Mesenchymal stem cell (in vitro differentiated cells and primary cell): ENCODE data around the gene MOB3B.

ENCODE experiments used
- DNase-seq: peaks from one replicate; pipeline ENCODE4 v3.0.0-alpha.2; 2013
- H2AFZ ChIP-seq: one replicate; pipeline ENCODE4 v1.6.1; 2013; ENCODE audit warnings: low read depth, mild to moderate bottlenecking, control low read depth, inconsistent platforms, low read length, moderate library complexity
- H2AK5ac ChIP-seq: 2 replicates; pipeline ENCODE4 v1.6.1; 2013; ENCODE audit warnings: low read length, moderate library complexity, mild to moderate bottlenecking, inconsistent platforms; ENCODE audit not compliant: severe bottlenecking
- H2BK120ac ChIP-seq: one replicate; pipeline ENCODE4 v1.6.1; 2013; ENCODE audit warnings: low read depth, mild to moderate bottlenecking, inconsistent platforms, low read length, moderate library complexity
- H2BK12ac ChIP-seq, 2 experiments: one replicate each; pipeline ENCODE4 v1.6.1; 2013; ENCODE audit warnings: inconsistent platforms in 2 of 2, low read length in 2 of 2, mild to moderate bottlenecking in 2 of 2, moderate library complexity in 2 of 2, control low read depth in 1 of 2
- H2BK15ac ChIP-seq: one replicate; pipeline ENCODE4 v1.6.1; 2013; ENCODE audit warnings: mild to moderate bottlenecking, low read depth, inconsistent platforms; ENCODE audit not compliant: poor library complexity, severe bottlenecking
- H2BK5ac ChIP-seq: 2 replicates; pipeline ENCODE4 v1.6.1; 2013; ENCODE audit warnings: low read depth, mild to moderate bottlenecking, low read length, control low read depth, inconsistent platforms; ENCODE audit not compliant: poor library complexity, severe bottlenecking
- H3K14ac ChIP-seq, 2 experiments: one replicate each; pipeline ENCODE4 v1.6.1; 2013; ENCODE audit warnings: inconsistent platforms in 2 of 2, low read length in 2 of 2, control low read depth in 1 of 2, mild to moderate bottlenecking in 1 of 2, moderate library complexity in 1 of 2
- H3K18ac ChIP-seq, 2 experiments: one replicate each; pipeline ENCODE4 v1.6.1; 2013; ENCODE audit warnings: inconsistent platforms in 2 of 2, low read length in 2 of 2, control low read depth in 1 of 2, low read depth in 1 of 2, mild to moderate bottlenecking in 1 of 2
- H3K23ac ChIP-seq, 2 experiments: one replicate each; pipeline ENCODE4 v1.6.1; 2013; ENCODE audit warnings: inconsistent platforms in 2 of 2, low read length in 2 of 2, mild to moderate bottlenecking in 2 of 2, moderate library complexity in 2 of 2, control low read depth in 1 of 2
- H3K27ac ChIP-seq: 2 replicates; pipeline ENCODE4 v1.5.1; 2013; ENCODE audit warnings: mild to moderate bottlenecking, moderate library complexity, low read length, control low read depth, inconsistent platforms; ENCODE audit not compliant: poor library complexity, severe bottlenecking
- H3K27me3 ChIP-seq, 2 experiments: 2 replicates each; pipeline versions ENCODE4 v1.6.1 to v1.7.0; 2013; ENCODE audit warnings: low read length in 2 of 2, mild to moderate bottlenecking in 2 of 2, moderate library complexity in 2 of 2, control low read depth in 1 of 2, inconsistent platforms in 1 of 2; ENCODE audit not compliant: control insufficient read depth in 1 of 2, insufficient read depth in 1 of 2
- H3K36me3 ChIP-seq, 2 experiments: 2 replicates each; pipeline versions ENCODE4 v1.6.1 to v1.7.0; 2013; ENCODE audit warnings: low read length in 2 of 2, control low read depth in 1 of 2, inconsistent platforms in 1 of 2, low read depth in 1 of 2, mild to moderate bottlenecking in 1 of 2; ENCODE audit not compliant: insufficient read depth in 2 of 2, control insufficient read depth in 1 of 2
- H3K4ac ChIP-seq, 2 experiments: one replicate each; pipeline ENCODE4 v1.6.1; 2013; ENCODE audit warnings: inconsistent platforms in 2 of 2, low read length in 2 of 2, mild to moderate bottlenecking in 2 of 2, moderate library complexity in 2 of 2, control low read depth in 1 of 2, low read depth in 1 of 2
- H3K4me1 ChIP-seq: 2 replicates; pipeline ENCODE4 v1.6.1; 2013; ENCODE audit warnings: low read depth, low read length, control low read depth; ENCODE audit not compliant: control insufficient read depth, insufficient read depth
- H3K4me2 ChIP-seq: 2 replicates; pipeline ENCODE4 v1.6.1; 2013; ENCODE audit warnings: low read length, mild to moderate bottlenecking, inconsistent platforms; ENCODE audit not compliant: poor library complexity, severe bottlenecking
- H3K4me3 ChIP-seq, 2 experiments: 2 replicates each; pipeline versions ENCODE4 v1.5.1 to v1.7.0; 2013; ENCODE audit warnings: low read length in 2 of 2, mild to moderate bottlenecking in 2 of 2, control low read depth in 1 of 2, low read depth in 1 of 2; ENCODE audit not compliant: insufficient read depth in 1 of 2
- H3K79me1 ChIP-seq: replicated peaks from 2 replicates; pipeline ENCODE4 v1.6.1; 2013; ENCODE audit warnings: mild to moderate bottlenecking, control low read depth, low read length, inconsistent platforms; ENCODE audit not compliant: poor library complexity, severe bottlenecking
- H3K9ac ChIP-seq: 2 replicates; pipeline ENCODE4 v1.7.0; 2013; ENCODE audit warnings: mild to moderate bottlenecking, low read length, moderate library complexity
- H3K9me3 ChIP-seq: 2 replicates; pipeline ENCODE4 v1.7.0; 2013; ENCODE audit warnings: mild to moderate bottlenecking, low read length; ENCODE audit not compliant: control insufficient read depth
- H4K8ac ChIP-seq: one replicate; pipeline ENCODE4 v1.6.1; 2013; ENCODE audit warnings: inconsistent platforms, mild to moderate bottlenecking, low read length, moderate library complexity
- H4K91ac ChIP-seq: one replicate; pipeline ENCODE4 v1.6.1; 2013; ENCODE audit warnings: mild to moderate bottlenecking, low read length, inconsistent platforms
- WGBS: methylation state at CpG from one replicate; pipeline ENCODE4 v1.1.7; 2013; ENCODE audit warnings: mixed read lengths; 5-methylcytosine and 5-hydroxymethylcytosine counted together

MOB3B gene

DNA sequence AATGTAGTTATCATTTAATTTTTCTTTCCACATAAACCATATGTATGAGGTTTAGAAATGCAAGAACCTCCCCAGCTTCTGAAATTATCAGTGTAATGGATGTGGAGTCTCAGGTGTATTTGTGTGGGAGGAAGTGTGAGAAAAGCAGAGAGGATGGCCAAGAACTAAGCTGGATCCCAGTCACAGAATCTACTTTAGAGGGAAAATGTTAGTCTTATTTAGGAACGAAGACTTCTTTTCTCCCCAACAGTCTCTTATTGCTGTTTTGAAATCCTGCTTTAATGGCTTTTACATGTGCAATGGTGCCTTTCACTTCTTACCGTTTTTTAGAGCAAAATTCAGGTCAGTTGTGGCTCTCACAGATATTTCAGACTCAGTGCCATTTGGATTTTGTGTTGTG, 235.6 kb downstream of the MOB3B start:
- H2BK120ac ChIP-seq, result no peak overlapping the region
- H3K18ac ChIP-seq, result no peak overlapping the region
- H3K4me3 ChIP-seq, result peak overlapping the region in 1 of 2 experiments; percentile 61
- no peaks in the 10 kb centered on the region for H3K4me1 ChIP-seq
- no peaks in the 10 kb centered on the region for H3K9me3 ChIP-seq
- H4K91ac ChIP-seq, result no peak overlapping the region
- no peak overlapping the region for H2BK12ac ChIP-seq
- DNase-seq, result no peak
- 95% methylated on average over 2 of the region's 2 CpGs for WGBS
- H2AK5ac ChIP-seq, result no peak overlapping the region
- H3K14ac ChIP-seq, result no peak overlapping the region
- H3K27me3 ChIP-seq, result peaks cover 0 to 12% of the 10 kb centered on the region in 2 experiments
- no peak overlapping the region for H3K23ac ChIP-seq
- peak overlapping the region; percentile 81 for H3K9ac ChIP-seq
- H2BK15ac ChIP-seq, result no peak overlapping the region
- no peak overlapping the region for H4K8ac ChIP-seq
- H2BK5ac ChIP-seq, result no peak overlapping the region
- no peaks in the 10 kb centered on the region for H3K36me3 ChIP-seq
- H3K4ac ChIP-seq, result no peak overlapping the region
- H3K27ac ChIP-seq, result no peak overlapping the region
- H3K79me1 ChIP-seq, result no peaks in the 10 kb centered on the region
- no peak overlapping the region for H3K4me2 ChIP-seq
- no peak overlapping the region for H2AFZ ChIP-seq

GRCh38 chr9:27292659-27293405, 236.8 kb downstream of the MOB3B start:
- no peak overlapping the region for H3K23ac ChIP-seq
- H3K4ac ChIP-seq, result no peak overlapping the region
- WGBS, result 77% methylated on average over 7 of the region's 7 CpGs
- H3K4me2 ChIP-seq, result no peak overlapping the region
- H3K4me3 ChIP-seq, result peak overlapping the region in 1 of 2 experiments; percentile 61
- no peak overlapping the region for H3K18ac ChIP-seq
- H3K9me3 ChIP-seq, result no peaks in the 10 kb centered on the region
- H2BK120ac ChIP-seq, result no peak overlapping the region
- no peak overlapping the region for H4K91ac ChIP-seq
- H3K27me3 ChIP-seq, result peaks cover 0 to 12% of the 10 kb centered on the region in 2 experiments
- no peaks in the 10 kb centered on the region for H3K36me3 ChIP-seq
- H2AK5ac ChIP-seq, result no peak overlapping the region
- no peak overlapping the region for H2AFZ ChIP-seq
- no peak overlapping the region for H2BK5ac ChIP-seq
- no peak overlapping the region for H3K14ac ChIP-seq
- DNase-seq, result no peak
- no peaks in the 10 kb centered on the region for H3K79me1 ChIP-seq
- no peaks in the 10 kb centered on the region for H3K4me1 ChIP-seq
- H3K27ac ChIP-seq, result no peak overlapping the region
- H3K9ac ChIP-seq, result peak overlapping the region; percentile 81
- no peak overlapping the region for H2BK12ac ChIP-seq
- no peak overlapping the region for H2BK15ac ChIP-seq
- no peak overlapping the region for H4K8ac ChIP-seq

GRCh38 chr9:27291292-27291691, 238.3 kb downstream of the MOB3B start:
- no peak overlapping the region for H2BK12ac ChIP-seq
- no peak overlapping the region for H3K9ac ChIP-seq
- H3K23ac ChIP-seq, result no peak overlapping the region
- no peak overlapping the region for H2BK120ac ChIP-seq
- no peak overlapping the region for H3K27ac ChIP-seq
- 91% methylated on average over 7 of the region's 8 CpGs for WGBS
- H2AFZ ChIP-seq, result no peak overlapping the region
- no peak overlapping the region for H3K14ac ChIP-seq
- no peak for DNase-seq
- no peaks in the 10 kb centered on the region for H3K9me3 ChIP-seq
- H3K4ac ChIP-seq, result no peak overlapping the region
- H3K4me3 ChIP-seq, result peak overlapping the region in 1 of 2 experiments; percentile 38
- H4K8ac ChIP-seq, result no peak overlapping the region
- H3K4me2 ChIP-seq, result no peak overlapping the region
- H2AK5ac ChIP-seq, result no peak overlapping the region
- no peak overlapping the region for H3K18ac ChIP-seq
- no peak overlapping the region for H2BK5ac ChIP-seq
- H2BK15ac ChIP-seq, result no peak overlapping the region
- H3K4me1 ChIP-seq, result no peaks in the 10 kb centered on the region
- peaks cover 0 to 12% of the 10 kb centered on the region in 2 experiments for H3K27me3 ChIP-seq
- no peak overlapping the region for H4K91ac ChIP-seq
- no peaks in the 10 kb centered on the region for H3K79me1 ChIP-seq
- H3K36me3 ChIP-seq, result no peaks in the 10 kb centered on the region

DNA sequence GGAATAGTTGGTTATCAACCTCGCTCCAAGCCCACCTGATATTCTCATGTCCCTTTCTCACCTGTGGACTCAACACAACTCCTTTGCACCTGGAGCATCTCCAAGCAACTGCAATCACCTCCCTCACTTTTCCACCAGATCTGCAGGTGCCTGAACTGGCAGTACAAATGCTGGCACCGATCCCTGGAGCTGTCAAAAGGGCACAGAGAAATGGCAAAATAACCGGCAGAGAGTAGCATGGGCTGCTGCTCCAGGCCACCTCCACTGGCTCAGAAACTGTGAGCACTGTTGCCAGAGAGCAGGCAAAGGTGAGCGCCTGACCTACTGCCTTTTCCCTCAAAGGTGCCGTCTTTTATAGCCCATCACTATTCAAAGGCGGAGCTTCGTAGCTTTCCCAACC, 247.3 kb downstream of the MOB3B start:
- no peak overlapping the region for H4K8ac ChIP-seq
- H2BK15ac ChIP-seq, result no peak overlapping the region
- H2BK12ac ChIP-seq, result no peak overlapping the region
- H4K91ac ChIP-seq, result no peak overlapping the region
- no peak overlapping the region for H2BK5ac ChIP-seq
- no peak overlapping the region for H3K18ac ChIP-seq
- no peak for DNase-seq
- H3K9me3 ChIP-seq, result no peaks in the 10 kb centered on the region
- no peaks in the 10 kb centered on the region for H3K79me1 ChIP-seq
- no peaks in the 10 kb centered on the region for H3K36me3 ChIP-seq
- WGBS, result 82% methylated on average over 7 of the region's 7 CpGs
- H3K27me3 ChIP-seq, result peaks cover 0 to 15% of the 10 kb centered on the region in 2 experiments
- no peak overlapping the region for H3K14ac ChIP-seq
- no peaks in the 10 kb centered on the region for H3K4me1 ChIP-seq
- H3K23ac ChIP-seq, result no peak overlapping the region
- no peak overlapping the region for H3K4me2 ChIP-seq
- no peak overlapping the region for H2AFZ ChIP-seq
- no peak overlapping the region for H3K4ac ChIP-seq
- no peak overlapping the region for H3K9ac ChIP-seq
- H3K27ac ChIP-seq, result no peak overlapping the region
- no peak overlapping the region for H2AK5ac ChIP-seq
- no peak overlapping the region for H3K4me3 ChIP-seq
- H2BK120ac ChIP-seq, result no peak overlapping the region
